ENCODE data around the gene DXO.

DNA sequence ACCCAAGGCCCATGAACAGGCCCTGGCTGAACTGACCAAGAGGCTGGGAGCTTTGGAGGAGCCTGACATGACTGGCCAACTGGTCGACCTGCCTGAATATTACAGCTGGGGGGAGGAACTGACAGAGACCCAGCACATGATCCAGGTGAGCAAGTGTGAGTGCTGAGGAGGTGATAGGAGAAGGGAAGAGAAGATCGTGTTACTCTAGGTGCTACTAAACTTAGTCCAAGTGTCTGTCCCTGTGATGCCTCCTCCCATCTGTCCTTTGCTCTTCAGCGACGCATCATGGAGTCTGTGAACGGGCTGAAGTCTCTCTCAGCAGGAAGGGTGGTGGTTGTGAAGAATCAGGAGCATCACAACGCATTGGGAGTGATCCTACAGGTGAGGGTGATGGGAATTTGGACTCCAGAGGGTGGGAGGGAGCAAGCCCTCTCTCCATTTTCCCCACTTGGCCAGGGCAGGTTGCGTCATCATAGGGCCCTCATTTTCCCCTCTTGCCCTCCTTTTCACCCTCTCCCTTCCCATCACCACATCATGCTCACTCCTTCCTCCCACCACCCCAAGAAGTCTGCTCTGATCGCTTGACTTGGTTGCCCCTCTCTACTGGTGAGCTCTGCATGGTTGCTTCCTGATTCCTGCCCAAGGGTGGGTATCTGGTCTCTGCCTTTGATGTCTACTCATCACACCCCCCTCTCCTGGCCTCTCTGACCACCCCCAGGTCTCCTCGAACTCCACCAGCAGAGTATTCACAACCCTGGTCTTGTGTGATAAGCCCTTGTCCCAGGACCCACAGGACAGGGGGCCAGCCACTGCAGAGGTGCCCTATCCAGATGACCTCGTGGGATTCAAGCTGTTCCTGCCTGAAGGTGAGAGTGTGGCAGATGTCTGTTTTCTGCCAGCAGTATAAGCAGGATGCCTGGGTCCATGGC, 4.7 kb downstream of the DXO start:
- TF ChIP-seq, protein P1, sequence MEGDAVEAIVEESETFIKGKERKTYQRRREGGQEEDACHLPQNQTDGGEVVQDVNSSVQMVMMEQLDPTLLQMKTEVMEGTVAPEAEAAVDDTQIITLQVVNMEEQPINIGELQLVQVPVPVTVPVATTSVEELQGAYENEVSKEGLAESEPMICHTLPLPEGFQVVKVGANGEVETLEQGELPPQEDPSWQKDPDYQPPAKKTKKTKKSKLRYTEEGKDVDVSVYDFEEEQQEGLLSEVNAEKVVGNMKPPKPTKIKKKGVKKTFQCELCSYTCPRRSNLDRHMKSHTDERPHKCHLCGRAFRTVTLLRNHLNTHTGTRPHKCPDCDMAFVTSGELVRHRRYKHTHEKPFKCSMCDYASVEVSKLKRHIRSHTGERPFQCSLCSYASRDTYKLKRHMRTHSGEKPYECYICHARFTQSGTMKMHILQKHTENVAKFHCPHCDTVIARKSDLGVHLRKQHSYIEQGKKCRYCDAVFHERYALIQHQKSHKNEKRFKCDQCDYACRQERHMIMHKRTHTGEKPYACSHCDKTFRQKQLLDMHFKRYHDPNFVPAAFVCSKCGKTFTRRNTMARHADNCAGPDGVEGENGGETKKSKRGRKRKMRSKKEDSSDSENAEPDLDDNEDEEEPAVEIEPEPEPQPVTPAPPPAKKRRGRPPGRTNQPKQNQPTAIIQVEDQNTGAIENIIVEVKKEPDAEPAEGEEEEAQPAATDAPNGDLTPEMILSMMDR (optimal IDR thresholded peaks at IDR 0.05 in 1 of 3, IDR thresholded peaks at IDR 0.05 in 1 of 3, conservative IDR thresholded peaks at IDR 0.05 in 1 of 3; ENCODE audit: extremely low read depth in 1 of 3, insufficient read depth in 2 of 3, low read length in 3 of 3): no peak
- no peak for TF ChIP-seq EZH2 (IDR thresholded peaks at IDR 0.05; ENCODE audit: low read length)

All from keratinocyte (primary cell).